Naive thymus-derived CD4-positive, alpha-beta T cell (primary cell): Measurements from ENCODE around the gene NOC4L. TPM values are rescaled to one million over a fixed set of nuclear protein-coding genes. Genes with fewer than 3 reads are reported as not detected.

Experiments
- ATAC-seq: fragments of 150-1000 bp; cut with Tn5 transposase; 2 replicates; pipeline ENCODE4 v1.10.0; 2021; ENCODE audit warnings: mild to moderate bottlenecking, moderate library complexity
- CTCF ChIA-PET: fragments of 350-600 bp; sonication (Branson Sonifier 250); formaldehyde crosslinking; loops from one replicate; lab custom pipeline; 2021; ENCODE audit warnings: antibody characterized with exemption; lab: Charles Lee
- POLR2A ChIA-PET: fragments of 350-600 bp; sonication (Branson Sonifier 250); formaldehyde crosslinking; loops from one replicate; lab custom pipeline; 2021; ENCODE audit warnings: antibody characterized with exemption, inconsistent platforms; lab: Charles Lee
- DNase-seq, 9 donors: peaks; one replicate each; pipeline versions ENCODE4 v3.0.0 to v3.0.0-alpha.2; 2020 to 2022; ENCODE audit warnings: mixed read lengths in 1 of 9
- H3K27ac ChIP-seq: one replicate; pipeline ENCODE4 v1.7.0; 2013; ENCODE audit warnings: mild to moderate bottlenecking, low read depth, low read length, moderate library complexity
- H3K27me3 ChIP-seq, 2 donors: one replicate each; pipeline ENCODE4 v1.7.0; 2013; ENCODE audit warnings: low read length in 2 of 2, mild to moderate bottlenecking in 2 of 2, moderate library complexity in 2 of 2; ENCODE audit not compliant: control insufficient read depth in 2 of 2, insufficient read depth in 2 of 2
- H3K36me3 ChIP-seq, 3 experiments: 1 replicate in 2 of 3; 2 replicates in 1 of 3; pipeline ENCODE4 v1.7.0; 2013; ENCODE audit warnings: low read length in 3 of 3, mild to moderate bottlenecking in 3 of 3, moderate library complexity in 1 of 3; ENCODE audit not compliant: insufficient read depth in 3 of 3, control insufficient read depth in 2 of 3
- H3K4me1 ChIP-seq, 2 donors: one replicate each; pipeline ENCODE4 v1.7.0; 2013; ENCODE audit warnings: low read length in 2 of 2, mild to moderate bottlenecking in 2 of 2, moderate library complexity in 1 of 2; ENCODE audit not compliant: control insufficient read depth in 2 of 2, insufficient read depth in 2 of 2
- H3K4me3 ChIP-seq: 2 replicates; pipeline ENCODE4 v1.7.0; 2013; ENCODE audit warnings: mild to moderate bottlenecking, low read length
- H3K9me3 ChIP-seq, 3 experiments: 1 replicate in 2 of 3; 2 replicates in 1 of 3; pipeline ENCODE4 v1.7.0; 2013; ENCODE audit warnings: low read length in 3 of 3; ENCODE audit not compliant: control insufficient read depth in 2 of 3
- H3K27ac Mint-ChIP-seq, 9 donors: one replicate each; pipeline ENCODE4 v1.8.0; 2020 to 2022; ENCODE audit warnings: mixed read lengths in 9 of 9, mild to moderate bottlenecking in 8 of 9, moderate library complexity in 5 of 9, inconsistent platforms in 2 of 9
- H3K27me3 Mint-ChIP-seq, 5 donors: one replicate each; pipeline ENCODE4 v1.8.0; 2021 to 2022; ENCODE audit warnings: mixed read lengths in 5 of 5, mild to moderate bottlenecking in 1 of 5
- H3K36me3 Mint-ChIP-seq, 5 donors: one replicate each; pipeline ENCODE4 v1.8.0; 2020 to 2022; ENCODE audit warnings: mixed read lengths in 5 of 5, mild to moderate bottlenecking in 3 of 5, inconsistent platforms in 1 of 5
- H3K4me1 Mint-ChIP-seq, 7 donors: one replicate each; pipeline ENCODE4 v1.8.0; 2020 to 2022; ENCODE audit warnings: mixed read lengths in 7 of 7, mild to moderate bottlenecking in 3 of 7, inconsistent platforms in 1 of 7
- H3K4me3 Mint-ChIP-seq, 10 donors: one replicate each; pipeline ENCODE4 v1.8.0; 2020 to 2022; ENCODE audit warnings: mild to moderate bottlenecking in 10 of 10, mixed read lengths in 10 of 10, moderate library complexity in 6 of 10, inconsistent platforms in 2 of 10
- H3K9me3 Mint-ChIP-seq, 11 donors: one replicate each; pipeline ENCODE4 v1.8.0; 2020 to 2022; ENCODE audit warnings: mixed read lengths in 11 of 11, mild to moderate bottlenecking in 4 of 11, inconsistent platforms in 1 of 11, moderate library complexity in 1 of 11
- intact Hi-C, 2 donors: fragments of 100-400 bp; cut with micrococcal nuclease; formaldehyde crosslinking; loops; one replicate each; pipeline ENCODE4 v1.15.1; 2023
- polyA plus RNA-seq, 2 donors: library from polyadenylated mRNA; unstranded; fragments of 300-500 nt; fragmentation: Illumina TruSeq; gene quantifications; one replicate each; pipeline ENCODE4 v1.2.3, GENCODE V29; 2021
- total RNA-seq, 6 experiments: library from RNA in 5 of 6; stranded (reverse) in 5 of 6; gene quantifications; 1 replicate in 5 of 6; 2 replicates in 1 of 6; pipeline ENCODE4 v1.2.3 and lab custom pipeline; 2021 to 2026

Gene NOC4L
- total and polyA plus RNA-seq, 7 experiments from 2014 or later, result 16.9 to 29.0 (median 21.1) TPM

DNA sequence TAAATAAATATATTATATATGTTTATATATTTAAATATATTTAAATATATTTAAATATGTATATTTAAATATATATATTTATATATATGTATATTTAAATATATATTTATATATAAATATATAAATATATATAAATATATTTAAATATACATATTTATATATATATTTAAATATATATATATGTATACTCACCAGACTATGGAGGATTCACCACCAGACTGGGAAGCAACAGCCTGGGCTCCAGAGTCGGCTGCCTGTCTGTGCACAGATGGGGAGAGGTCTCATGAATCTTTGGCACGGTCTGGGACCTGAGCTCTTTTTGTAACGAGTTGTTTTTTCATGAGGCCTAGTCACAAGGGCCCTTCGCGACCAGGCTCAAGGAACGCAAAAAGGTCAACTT lies 21.3 kb downstream of the NOC4L start:
- Mint-ChIP-seq H3K4me1 (peaks cover 15 to 26% (median 16%) of the 10 kb centered on the region in 7 donors), H3K36me3 (peaks cover 0 to 4% (median 0%) of the 10 kb centered on the region in 5 donors), H3K4me3 (no peak overlapping the region), H3K27ac (no peak overlapping the region), H3K9me3 (peaks cover 0 to 13% (median 0%) of the 10 kb centered on the region in 11 donors), H3K27me3 (no peaks in the 10 kb centered on the region)
- H3K4me1 ChIP-seq, result peaks cover 0 to 24% of the 10 kb centered on the region in 2 donors
- H3K36me3 ChIP-seq, result no peaks in the 10 kb centered on the region
- CTCF ChIA-PET, result no interaction called here
- POLR2A ChIA-PET, result no interaction called here
- no peak overlapping the region for H3K4me3 ChIP-seq
- H3K27ac ChIP-seq, result no peak overlapping the region
- ATAC-seq (no peak), DNase-seq (no peak)
- intact Hi-C loops, result no loop called here
- H3K27me3 ChIP-seq, result no peaks in the 10 kb centered on the region
- no peaks in the 10 kb centered on the region for H3K9me3 ChIP-seq

DNA sequence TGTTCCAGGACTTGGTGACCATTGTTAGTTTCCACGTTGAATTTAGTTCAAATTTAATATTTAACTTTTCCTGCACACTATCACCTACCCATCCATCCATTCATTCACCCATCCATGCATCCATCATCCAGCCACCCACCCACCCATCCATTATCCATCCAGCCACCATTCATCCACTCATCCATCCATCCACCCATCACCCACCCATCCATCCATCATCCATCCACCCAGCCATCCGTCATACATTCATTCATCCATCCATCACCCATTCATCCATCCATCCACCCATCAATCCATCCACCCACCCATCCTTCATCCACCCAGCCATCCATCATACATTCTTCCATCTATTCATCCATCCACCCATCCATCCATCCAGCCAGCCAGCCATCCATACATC lies 21.8 kb downstream of the NOC4L start:
- peaks cover 0 to 4% (median 0%) of the 10 kb centered on the region in 5 donors for H3K36me3 Mint-ChIP-seq
- no peaks in the 10 kb centered on the region for H3K9me3 ChIP-seq
- H3K27ac ChIP-seq, result no peak overlapping the region
- DNase-seq (no peak), ATAC-seq (no peak)
- H3K4me1 ChIP-seq, result peaks cover 0 to 24% of the 10 kb centered on the region in 2 donors
- H3K4me3 ChIP-seq, result no peak overlapping the region
- ChIA-PET POLR2A (no interaction called here), CTCF (no interaction called here)
- intact Hi-C loops, result no loop called here
- H3K27me3 Mint-ChIP-seq, result no peaks in the 10 kb centered on the region
- peaks cover 0 to 13% (median 0%) of the 10 kb centered on the region in 11 donors for H3K9me3 Mint-ChIP-seq
- no peak overlapping the region for H3K27ac Mint-ChIP-seq
- H3K36me3 ChIP-seq, result no peaks in the 10 kb centered on the region
- H3K4me3 Mint-ChIP-seq, result no peak overlapping the region
- no peaks in the 10 kb centered on the region for H3K27me3 ChIP-seq
- H3K4me1 Mint-ChIP-seq, result peaks cover 15 to 26% (median 16%) of the 10 kb centered on the region in 7 donors

DNA sequence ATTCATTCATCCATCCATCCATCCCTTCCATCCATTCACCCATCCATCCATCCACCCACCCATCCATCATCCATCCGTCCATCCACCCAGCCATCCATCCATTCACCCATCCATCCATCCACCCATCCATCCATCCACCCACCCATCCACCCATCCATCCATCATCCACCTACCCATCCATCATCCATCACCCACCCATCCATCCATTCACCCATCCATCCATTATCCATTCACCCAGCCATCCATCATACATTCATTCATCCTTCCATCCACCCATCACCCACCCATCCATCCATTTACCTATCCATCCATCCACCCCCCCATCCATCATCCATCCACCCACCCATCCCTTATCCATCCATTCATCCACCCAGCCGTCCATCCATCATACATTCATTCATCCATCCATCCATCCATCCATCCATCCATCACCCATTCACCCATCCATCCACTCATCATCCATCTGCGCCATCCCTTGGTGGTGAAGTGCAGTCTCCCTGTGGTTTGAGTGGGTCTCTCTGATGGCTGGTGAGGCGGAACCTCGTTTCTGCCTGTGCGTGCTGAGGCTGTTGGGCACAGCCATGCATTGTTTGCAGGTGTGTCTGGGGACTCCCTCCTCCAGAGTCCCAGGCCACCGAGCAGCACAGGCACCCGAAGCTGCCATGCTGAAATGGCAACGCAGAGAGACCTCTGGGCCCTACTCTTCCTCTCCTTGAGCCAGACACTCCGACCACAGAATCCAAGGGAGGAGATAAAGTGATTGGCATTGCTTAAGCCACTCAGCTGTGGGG lies 22.7 kb downstream of the NOC4L start:
- Histone ChIP-seq H3K27ac (no peak overlapping the region), H3K4me1 (peaks cover 0 to 24% of the 10 kb centered on the region in 2 donors), H3K27me3 (no peaks in the 10 kb centered on the region), H3K9me3 (no peaks in the 10 kb centered on the region), H3K36me3 (no peaks in the 10 kb centered on the region), H3K4me3 (no peak overlapping the region)
- intact Hi-C loops, result no loop called here
- Mint-ChIP-seq H3K4me3 (peak overlapping the region in 1 of 10 donors; percentile 43), H3K27ac (peak overlapping the region in 1 of 9 donors; percentile 31), H3K4me1 (peaks cover 15 to 24% (median 16%) of the 10 kb centered on the region in 7 donors), H3K36me3 (peaks cover 0 to 4% (median 0%) of the 10 kb centered on the region in 5 donors), H3K27me3 (no peaks in the 10 kb centered on the region), H3K9me3 (peaks cover 0 to 13% (median 0%) of the 10 kb centered on the region in 11 donors)
- DNase-seq (no peak), ATAC-seq (no peak)
- ChIA-PET POLR2A (no interaction called here), CTCF (no interaction called here)

DNA sequence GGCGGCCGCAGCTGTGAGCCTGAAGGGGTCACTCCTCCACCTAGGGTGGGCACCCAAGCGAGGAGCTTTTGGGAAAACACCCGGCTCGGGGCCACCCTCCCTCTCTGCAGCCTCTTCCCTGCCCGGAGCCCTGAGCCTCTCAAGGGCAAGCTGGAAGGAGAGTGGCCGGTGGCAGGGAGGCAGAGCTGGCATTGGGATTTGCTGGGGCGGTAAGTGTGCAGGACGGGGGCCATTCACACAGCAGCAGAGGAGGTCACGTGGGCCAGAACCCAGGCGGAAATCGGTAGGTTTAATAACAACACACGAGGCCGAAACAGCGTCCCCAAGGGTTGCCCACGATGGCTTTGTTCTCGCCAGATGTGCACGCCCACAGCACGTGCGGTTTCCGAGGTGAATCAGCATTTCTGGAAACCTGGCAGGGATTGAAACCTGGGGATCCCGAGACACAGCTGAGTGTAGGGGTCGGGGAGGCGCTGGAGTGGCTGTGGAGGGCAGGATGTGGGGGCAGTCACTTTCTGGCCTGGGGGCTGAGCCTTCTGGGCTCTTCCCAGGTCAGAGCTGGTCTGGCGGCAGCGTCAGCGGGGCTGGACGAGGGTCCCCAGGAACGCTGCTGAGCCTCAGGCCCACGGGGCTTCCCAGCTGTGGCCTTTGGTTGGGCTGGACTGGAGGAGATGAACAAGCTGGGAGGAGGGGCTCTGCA lies 23.5 kb downstream of the NOC4L start:
- Histone ChIP-seq H3K27me3 (no peaks in the 10 kb centered on the region), H3K36me3 (no peaks in the 10 kb centered on the region), H3K27ac (no peak overlapping the region), H3K4me3 (no peak overlapping the region), H3K4me1 (peaks cover 0 to 16% of the 10 kb centered on the region in 2 donors), H3K9me3 (no peaks in the 10 kb centered on the region)
- ChIA-PET CTCF (interaction anchor here (1.5 kb wide), 1 partner anchor 14 kb away, joined by 4 read pairs; no protein-coding TSS in a partner anchor), POLR2A (interaction anchor here (1.0 kb wide), 1 partner anchor 21 kb away, joined by 3 read pairs; no protein-coding TSS in a partner anchor)
- Mint-ChIP-seq H3K4me1 (peaks cover 12 to 19% (median 15%) of the 10 kb centered on the region in 7 donors), H3K9me3 (peaks cover 0 to 13% (median 0%) of the 10 kb centered on the region in 11 donors), H3K4me3 (peak overlapping the region in 2 of 10 donors; percentile 30 to 41), H3K27me3 (peaks cover 0 to under 1% (median 0%) of the 10 kb centered on the region in 5 donors), H3K27ac (peak overlapping the region in 1 of 9 donors; percentile 18), H3K36me3 (peaks cover 0 to 4% (median 0%) of the 10 kb centered on the region in 5 donors)
- DNase-seq (no peak), ATAC-seq (no peak)
- intact Hi-C loops, result no loop called here

DNA sequence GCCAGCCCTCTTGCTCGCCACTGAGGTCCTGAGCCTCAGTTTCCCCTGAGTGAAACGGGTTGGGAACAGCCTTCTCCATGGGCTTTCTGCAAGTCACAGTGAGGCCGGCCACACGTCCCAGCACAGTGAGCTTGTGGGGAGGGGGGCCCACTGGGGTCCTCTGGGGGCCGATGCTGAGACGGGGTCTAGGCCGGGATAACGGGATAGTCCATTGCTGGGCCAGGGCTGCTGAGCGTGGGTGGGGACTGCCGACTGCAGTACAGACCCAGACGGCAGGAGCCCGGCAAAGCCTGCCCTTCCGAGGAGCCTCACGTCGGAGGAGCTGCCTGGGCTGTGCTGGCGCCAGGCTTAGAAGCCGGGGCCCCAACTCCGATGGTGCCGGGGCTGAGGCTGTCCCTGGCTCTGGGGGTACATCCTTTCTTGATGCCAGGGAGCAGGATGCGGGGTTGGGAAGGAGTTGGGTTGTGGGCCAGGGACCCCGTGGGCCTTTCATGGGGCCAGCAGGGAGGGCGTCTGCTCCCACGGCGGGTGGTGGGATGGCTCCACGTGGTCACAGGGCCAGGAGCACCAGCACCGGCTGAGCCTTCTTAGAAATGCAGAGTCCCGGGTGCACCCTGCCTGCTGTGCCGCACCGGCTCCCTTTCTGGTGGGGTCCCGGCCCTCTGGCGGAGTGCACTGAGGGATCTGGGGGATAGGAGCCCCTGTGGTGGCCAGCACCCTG lies 24.2 kb downstream of the NOC4L start:
- no peaks in the 10 kb centered on the region for H3K9me3 ChIP-seq
- DNase-seq (no peak), ATAC-seq (no peak)
- POLR2A ChIA-PET, result interaction anchor here (1.0 kb wide), 1 partner anchor 20 kb away, joined by 3 read pairs; no protein-coding TSS in a partner anchor
- no peak overlapping the region for H3K27ac ChIP-seq
- Mint-ChIP-seq H3K27me3 (peaks cover 0 to 8% (median 0%) of the 10 kb centered on the region in 5 donors), H3K36me3 (peaks cover 0 to 4% (median 0%) of the 10 kb centered on the region in 5 donors), H3K4me3 (peak overlapping the region in 1 of 10 donors; percentile 30), H3K9me3 (peaks cover 0 to 13% (median 0%) of the 10 kb centered on the region in 11 donors), H3K4me1 (peaks cover 11 to 22% (median 16%) of the 10 kb centered on the region in 7 donors), H3K27ac (no peak overlapping the region)
- intact Hi-C loops, result no loop called here
- H3K36me3 ChIP-seq, result no peaks in the 10 kb centered on the region
- H3K4me3 ChIP-seq, result no peak overlapping the region
- CTCF ChIA-PET, result interaction anchor here (1.5 kb wide), 1 partner anchor 15 kb away, joined by 4 read pairs; no protein-coding TSS in a partner anchor
- no peaks in the 10 kb centered on the region for H3K27me3 ChIP-seq
- H3K4me1 ChIP-seq, result peaks cover 0 to 15% of the 10 kb centered on the region in 2 donors

DNA sequence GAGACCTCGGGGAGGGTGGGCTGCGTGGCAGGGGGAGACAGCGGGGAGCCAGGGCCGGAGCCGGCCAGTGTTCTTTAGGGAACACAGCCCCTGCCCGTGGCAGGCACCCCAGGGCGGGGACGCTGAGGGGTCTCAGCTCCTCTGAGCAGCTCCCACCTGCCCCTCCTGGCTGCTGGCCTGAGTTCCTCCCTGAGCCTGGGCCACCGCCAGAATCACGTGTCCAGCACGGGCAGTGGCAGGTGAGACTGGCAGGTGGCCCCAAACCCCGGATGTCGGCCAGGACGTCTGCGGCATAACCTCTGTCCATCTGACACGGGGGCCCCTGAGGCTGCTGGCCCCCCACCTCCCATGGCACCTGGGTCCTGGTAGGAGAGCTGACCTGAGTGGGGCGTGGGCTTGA lies 25.1 kb downstream of the NOC4L start:
- no peak overlapping the region for H3K27ac Mint-ChIP-seq
- intact Hi-C loops, result no loop called here
- Histone ChIP-seq H3K9me3 (no peaks in the 10 kb centered on the region), H3K27ac (no peak overlapping the region), H3K27me3 (no peaks in the 10 kb centered on the region), H3K4me3 (no peak overlapping the region), H3K4me1 (peaks cover 0 to 16% of the 10 kb centered on the region in 2 donors), H3K36me3 (no peaks in the 10 kb centered on the region)
- H3K9me3 Mint-ChIP-seq, result peaks cover 0 to 13% (median 0%) of the 10 kb centered on the region in 11 donors
- POLR2A ChIA-PET, result no interaction called here
- peaks cover 2 to 20% (median 15%) of the 10 kb centered on the region in 7 donors for H3K4me1 Mint-ChIP-seq
- CTCF ChIA-PET, result no interaction called here
- ATAC-seq (no peak), DNase-seq (no peak)
- H3K27me3 Mint-ChIP-seq, result peaks cover 0 to 9% (median 0%) of the 10 kb centered on the region in 5 donors
- peaks cover 0 to 4% (median 0%) of the 10 kb centered on the region in 5 donors for H3K36me3 Mint-ChIP-seq
- no peak overlapping the region for H3K4me3 Mint-ChIP-seq
